Measurements from ENCODE around the gene MAD2L1BP. TPM values are rescaled to one million over a fixed set of nuclear protein-coding genes. Genes with fewer than 3 reads are reported as not detected.
"Not testable (repeated sequence)": the region's sequence is repeated elsewhere in the genome, so short reads cannot be mapped to it uniquely, and the experiment has no call there.

Gene MAD2L1BP
- total RNA-seq: 10 to 100 TPM; 12.3 to 44.3 (median 17.7) TPM

- DNase-seq: peak; percentile 71 to 79
- TF ChIP-seq POLR2A (IDR thresholded peaks at IDR 0.05): peak; percentile 63 to 67
- no peak for TF ChIP-seq CTCF (IDR thresholded peaks at IDR 0.05)
- intact Hi-C loops (cut with DNase I; ENCODE audit: low total_unique reads): no loop called here
- Histone ChIP-seq H3K9me3 (no peaks in the 10 kb centered on the region), H3K4me3 (peak within 1 kb of the TSS; percentile 77 to 95), H3K36me3 (no peaks in the 10 kb centered on the region), H3K27me3 (no peaks in the 10 kb centered on the region), H3K4me1 (peaks cover 0 to 3% of the 10 kb centered on the region in 2 donors), H3K27ac (peak within 1 kb of the TSS; percentile 83 to 89)
Measured at GRCh38 chr6:43635387-43636307, at the start of gene MAD2L1BP. TSS of gene MAD2L1BP (plus strand) at chr6:43635840. CDS start at chr6:43635876, 36 bp downstream.

GRCh38 chr6:43588194-43588593, 47.4 kb upstream of the MAD2L1BP start:
- H3K36me3 ChIP-seq: no peaks in the 10 kb centered on the region
- no peak overlapping the region for H3K4me3 ChIP-seq
- H3K9me3 ChIP-seq: no peaks in the 10 kb centered on the region
- no peaks in the 10 kb centered on the region for H3K4me1 ChIP-seq
- intact Hi-C loops (cut with DNase I; ENCODE audit: low total_unique reads): no loop called here
- TF ChIP-seq POLR2A (IDR thresholded peaks at IDR 0.05) (no peak), CTCF (IDR thresholded peaks at IDR 0.05) (no peak)
- H3K27me3 ChIP-seq: no peaks in the 10 kb centered on the region
- H3K27ac ChIP-seq: no peak overlapping the region
- no peak for DNase-seq

GRCh38 chr6:43589564-43589963, 46.1 kb upstream of the MAD2L1BP start:
- H3K27ac ChIP-seq; H3K9me3 ChIP-seq; DNase-seq; H3K4me3 ChIP-seq; H3K4me1 ChIP-seq; intact Hi-C loops (cut with DNase I; ENCODE audit: low total_unique reads); H3K36me3 ChIP-seq; H3K27me3 ChIP-seq: not testable (repeated sequence)

GRCh38 chr6:43593938-43594337, 41.7 kb upstream of the MAD2L1BP start:
- H3K4me1 ChIP-seq: no peaks in the 10 kb centered on the region
- TF ChIP-seq CTCF (IDR thresholded peaks at IDR 0.05) (no peak), POLR2A (IDR thresholded peaks at IDR 0.05) (no peak)
- no peak for DNase-seq
- no peaks in the 10 kb centered on the region for H3K9me3 ChIP-seq
- no peaks in the 10 kb centered on the region for H3K27me3 ChIP-seq
- H3K4me3 ChIP-seq: no peak overlapping the region
- no peak overlapping the region for H3K27ac ChIP-seq
- H3K36me3 ChIP-seq: no peaks in the 10 kb centered on the region
- intact Hi-C loops (cut with DNase I; ENCODE audit: low total_unique reads): no loop called here

GRCh38 chr6:43600595-43600994, 35.0 kb upstream of the MAD2L1BP start:
- no peak for DNase-seq
- H3K4me3 ChIP-seq: no peak overlapping the region
- no peaks in the 10 kb centered on the region for H3K4me1 ChIP-seq
- H3K27me3 ChIP-seq: no peaks in the 10 kb centered on the region
- TF ChIP-seq POLR2A (IDR thresholded peaks at IDR 0.05) (no peak), CTCF (IDR thresholded peaks at IDR 0.05) (no peak)
- H3K27ac ChIP-seq: no peak overlapping the region
- no peaks in the 10 kb centered on the region for H3K36me3 ChIP-seq
- H3K9me3 ChIP-seq: no peaks in the 10 kb centered on the region
- intact Hi-C loops (cut with DNase I; ENCODE audit: low total_unique reads): no loop called here
